ENCODE results near the gene SLC12A7.

DNA sequence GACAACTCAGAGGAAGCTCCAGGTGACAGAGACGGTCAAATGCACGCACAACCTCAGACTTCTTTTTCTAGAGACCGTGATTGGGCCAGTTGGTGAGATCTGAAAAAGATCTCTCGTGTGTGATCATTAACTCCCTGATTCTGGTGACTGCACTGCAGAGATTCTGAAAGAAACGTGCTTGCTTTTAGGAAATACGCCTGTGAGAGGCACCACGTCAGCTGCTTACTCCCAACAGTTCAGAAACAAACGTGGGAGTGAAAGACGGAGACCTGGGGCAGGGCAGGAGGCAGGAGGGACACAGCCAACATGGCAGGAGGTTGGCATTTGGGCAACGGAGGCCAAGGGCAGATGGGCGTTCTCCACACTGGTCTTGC is 15.9 kb downstream of the SLC12A7 start:
- TF ChIP-seq, protein P1, sequence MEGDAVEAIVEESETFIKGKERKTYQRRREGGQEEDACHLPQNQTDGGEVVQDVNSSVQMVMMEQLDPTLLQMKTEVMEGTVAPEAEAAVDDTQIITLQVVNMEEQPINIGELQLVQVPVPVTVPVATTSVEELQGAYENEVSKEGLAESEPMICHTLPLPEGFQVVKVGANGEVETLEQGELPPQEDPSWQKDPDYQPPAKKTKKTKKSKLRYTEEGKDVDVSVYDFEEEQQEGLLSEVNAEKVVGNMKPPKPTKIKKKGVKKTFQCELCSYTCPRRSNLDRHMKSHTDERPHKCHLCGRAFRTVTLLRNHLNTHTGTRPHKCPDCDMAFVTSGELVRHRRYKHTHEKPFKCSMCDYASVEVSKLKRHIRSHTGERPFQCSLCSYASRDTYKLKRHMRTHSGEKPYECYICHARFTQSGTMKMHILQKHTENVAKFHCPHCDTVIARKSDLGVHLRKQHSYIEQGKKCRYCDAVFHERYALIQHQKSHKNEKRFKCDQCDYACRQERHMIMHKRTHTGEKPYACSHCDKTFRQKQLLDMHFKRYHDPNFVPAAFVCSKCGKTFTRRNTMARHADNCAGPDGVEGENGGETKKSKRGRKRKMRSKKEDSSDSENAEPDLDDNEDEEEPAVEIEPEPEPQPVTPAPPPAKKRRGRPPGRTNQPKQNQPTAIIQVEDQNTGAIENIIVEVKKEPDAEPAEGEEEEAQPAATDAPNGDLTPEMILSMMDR (conservative IDR thresholded peaks at IDR 0.05 in 1 of 2, IDR thresholded peaks at IDR 0.05 in 1 of 2; ENCODE audit: extremely low read depth in 1 of 2, insufficient read depth in 1 of 2, low read depth in 1 of 2, low read length in 2 of 2): no peak
- no peak for TF ChIP-seq EZH2 (IDR thresholded peaks at IDR 0.05; ENCODE audit: borderline replicate concordance, low read length)

Measured in mammary epithelial cell (primary cell).